HG03457 (cell line): ENCODE results near the gene DUOX2.
A peak's percentile ranks its signal among the peaks of the same experiment; 100 is the strongest.
"Not testable (repeated sequence)": the region's sequence is repeated elsewhere in the genome, so short reads cannot be mapped to it uniquely, and the experiment has no call there.

Source experiments
- ATAC-seq: cut with Tn5 transposase; IDR thresholded peaks from one replicate; pipeline ENCODE4 v1.9.1; 2021; ENCODE audit warnings: moderate number of reproducible peaks; ENCODE audit not compliant: unreplicated experiment

DUOX2 gene

DNA sequence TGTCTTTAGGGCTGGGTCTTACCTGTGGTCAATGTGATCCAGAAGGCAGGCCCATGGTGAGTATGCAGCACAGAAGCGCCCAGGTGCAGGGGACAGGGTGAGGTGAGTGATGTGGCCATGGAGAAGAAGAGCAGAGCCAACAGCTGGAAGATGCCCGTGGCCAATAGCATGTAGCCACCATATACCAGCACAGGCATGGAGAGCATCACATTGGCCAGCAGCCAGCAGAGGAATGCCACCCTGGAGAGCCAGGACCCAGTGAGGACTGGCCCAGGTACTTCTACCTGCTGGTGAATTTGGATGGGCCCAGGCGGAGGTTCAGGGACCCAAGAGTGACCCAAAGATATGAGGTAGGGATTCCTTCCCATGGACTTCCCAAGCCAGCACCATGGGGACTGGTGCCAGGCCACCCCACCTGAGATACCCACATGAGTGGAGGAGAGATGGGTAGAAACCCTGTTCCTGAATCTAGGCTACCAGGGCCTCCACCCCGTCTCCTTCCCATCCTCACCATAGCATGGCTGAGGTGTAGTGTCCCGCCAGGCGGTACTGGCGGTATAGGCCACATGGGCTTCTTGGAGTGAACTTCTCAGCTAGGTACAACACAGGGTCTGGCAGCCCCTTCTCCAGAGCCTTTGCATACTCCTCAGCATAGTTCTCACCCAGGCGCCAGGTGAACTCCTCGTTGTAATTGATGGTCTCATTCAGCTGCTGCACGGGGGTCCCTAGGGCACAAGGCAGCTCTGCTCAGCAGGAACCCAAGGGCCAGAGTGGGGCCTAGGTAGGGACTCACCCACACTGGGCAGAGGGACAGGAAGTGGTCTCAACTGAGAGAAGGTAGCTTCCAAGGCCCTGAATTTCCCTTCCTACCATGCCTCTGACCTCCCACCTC lies 6.4 kb upstream of the DUOX2 start:
- no peak for ATAC-seq

DNA sequence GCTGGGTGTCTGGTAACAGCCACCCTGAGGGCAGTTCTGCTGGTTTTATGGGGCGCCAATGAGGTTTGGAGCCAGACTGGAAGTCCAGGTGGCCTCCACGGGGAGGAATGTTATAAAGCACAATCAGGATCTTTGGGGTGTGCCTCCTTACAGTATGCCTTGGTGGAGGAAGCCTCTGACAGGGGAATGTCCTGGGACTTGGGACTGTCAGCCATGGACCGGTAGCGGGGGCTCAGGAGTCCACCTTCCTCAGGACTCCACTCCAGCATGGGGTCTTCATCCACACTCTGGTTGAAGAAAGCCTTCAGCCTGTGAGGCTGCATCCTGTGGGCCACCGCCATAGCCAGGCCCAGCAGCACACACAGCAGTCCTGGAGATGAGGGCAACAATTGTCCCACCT lies 5.0 kb upstream of the DUOX2 start:
- ATAC-seq, result no peak

DNA sequence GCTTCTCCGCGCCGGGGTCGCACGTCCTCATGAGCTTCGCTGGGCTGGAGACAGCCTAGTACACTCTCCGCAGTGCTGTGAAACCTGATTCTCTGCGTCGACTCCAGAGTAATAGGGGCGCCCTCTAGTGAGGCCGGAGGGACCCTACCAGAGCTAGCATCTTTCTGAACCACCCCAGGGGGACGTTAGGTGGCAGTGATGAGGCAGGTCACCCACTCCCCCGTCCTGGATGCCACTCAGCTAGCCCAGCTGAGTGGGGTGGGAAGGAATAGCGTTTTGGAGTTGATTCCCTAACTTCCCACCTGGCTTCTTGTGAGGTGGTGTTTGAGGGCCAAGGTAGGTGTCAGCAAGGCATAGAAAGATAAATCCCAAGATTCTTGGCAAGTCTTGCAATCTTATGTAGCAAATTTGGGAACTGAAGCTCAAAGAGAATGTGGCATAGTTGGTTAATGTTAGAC lies 4.2 kb upstream of the DUOX2 start:
- peak; percentile 84 for ATAC-seq

DNA sequence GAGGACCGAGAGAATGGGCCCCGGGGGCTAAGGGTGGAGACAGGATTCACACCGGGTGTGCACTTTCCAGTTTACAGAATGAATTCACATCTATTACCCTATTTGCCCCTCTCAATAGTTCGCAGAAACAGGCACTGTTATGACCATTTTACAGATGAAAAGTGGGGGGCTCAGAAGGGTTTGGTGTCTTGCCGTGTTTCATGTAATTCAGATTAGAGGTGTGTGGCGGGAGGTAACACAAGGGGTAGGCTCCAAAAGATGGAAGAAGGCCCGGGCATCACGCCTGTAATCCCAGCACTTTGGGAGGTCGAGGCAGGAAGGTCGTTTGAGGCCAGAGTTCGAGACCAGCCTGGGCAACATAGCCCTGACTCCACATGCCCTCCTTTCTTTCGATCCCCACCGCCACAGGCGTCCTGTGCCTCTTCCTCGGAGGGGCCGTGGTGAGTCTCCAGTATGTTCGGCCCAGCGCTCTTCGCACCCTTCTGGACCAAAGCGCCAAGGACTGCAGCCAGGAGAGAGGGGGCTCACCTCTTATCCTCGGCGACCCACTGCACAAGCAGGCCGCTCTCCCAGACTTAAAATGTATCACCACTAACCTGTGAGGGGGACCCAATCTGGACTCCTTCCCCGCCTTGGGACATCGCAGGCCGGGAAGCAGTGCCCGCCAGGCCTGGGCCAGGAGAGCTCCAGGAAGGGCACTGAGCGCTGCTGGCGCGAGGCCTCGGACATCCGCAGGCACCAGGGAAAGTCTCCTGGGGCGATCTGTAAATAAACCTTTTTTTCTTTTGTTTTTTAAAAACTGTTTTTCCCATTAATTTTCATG lies 3.5 kb upstream of the DUOX2 start:
- no peak for ATAC-seq

DNA sequence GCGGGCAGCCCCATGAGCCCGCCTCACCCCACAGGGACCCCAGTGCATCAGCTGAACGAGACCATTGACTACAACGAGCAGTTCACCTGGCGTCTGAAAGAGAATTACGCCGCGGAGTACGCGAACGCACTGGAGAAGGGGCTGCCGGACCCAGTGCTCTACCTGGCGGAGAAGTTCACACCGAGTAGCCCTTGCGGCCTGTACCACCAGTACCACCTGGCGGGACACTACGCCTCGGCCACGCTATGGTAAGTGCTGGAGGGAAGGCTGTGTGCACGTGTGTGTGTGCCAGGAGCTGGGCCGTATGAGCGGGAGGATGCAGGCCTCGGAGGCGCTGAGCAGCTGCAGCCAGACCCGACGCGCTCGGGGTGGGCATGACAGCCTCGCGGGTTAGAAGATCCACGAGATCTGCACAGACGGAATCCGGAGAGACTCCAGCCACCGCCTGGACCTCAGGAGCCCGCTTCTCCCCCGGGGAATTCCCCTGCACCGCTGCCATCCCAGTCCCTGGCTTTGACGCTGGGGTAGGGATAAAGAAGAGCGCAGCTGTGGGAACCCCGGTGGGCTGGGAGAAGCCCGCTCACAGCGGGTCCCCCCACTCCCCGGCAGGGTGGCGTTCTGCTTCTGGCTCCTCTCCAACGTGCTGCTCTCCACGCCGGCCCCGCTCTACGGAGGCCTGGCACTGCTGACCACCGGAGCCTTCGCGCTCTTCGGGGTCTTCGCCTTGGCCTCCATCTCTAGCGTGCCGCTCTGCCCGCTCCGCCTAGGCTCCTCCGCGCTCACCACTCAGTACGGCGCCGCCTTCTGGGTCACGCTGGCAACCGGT lies 2.7 kb upstream of the DUOX2 start:
- no peak for ATAC-seq

DNA sequence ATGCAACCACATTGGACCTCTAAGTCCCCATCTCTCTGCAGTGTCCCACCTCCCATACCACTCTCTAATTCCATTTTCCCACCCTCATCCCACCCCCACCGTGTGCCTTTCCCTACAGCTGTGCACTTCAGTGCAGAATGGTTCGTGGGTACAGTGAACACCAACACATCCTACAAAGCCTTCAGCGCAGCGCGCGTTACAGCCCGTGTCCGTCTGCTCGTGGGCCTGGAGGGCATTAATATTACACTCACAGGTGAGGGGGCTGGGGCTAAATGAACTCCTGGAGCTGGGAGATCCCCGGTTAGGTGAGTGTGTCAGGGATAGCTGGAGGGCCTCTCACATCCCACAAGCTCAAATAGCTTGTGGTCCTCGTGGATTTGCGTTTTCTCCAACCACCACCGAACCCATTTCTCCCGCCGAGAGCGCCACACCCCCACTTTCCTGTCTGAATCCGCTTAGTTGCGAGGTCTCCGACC lies 2.1 kb upstream of the DUOX2 start:
- ATAC-seq, result no peak

DNA sequence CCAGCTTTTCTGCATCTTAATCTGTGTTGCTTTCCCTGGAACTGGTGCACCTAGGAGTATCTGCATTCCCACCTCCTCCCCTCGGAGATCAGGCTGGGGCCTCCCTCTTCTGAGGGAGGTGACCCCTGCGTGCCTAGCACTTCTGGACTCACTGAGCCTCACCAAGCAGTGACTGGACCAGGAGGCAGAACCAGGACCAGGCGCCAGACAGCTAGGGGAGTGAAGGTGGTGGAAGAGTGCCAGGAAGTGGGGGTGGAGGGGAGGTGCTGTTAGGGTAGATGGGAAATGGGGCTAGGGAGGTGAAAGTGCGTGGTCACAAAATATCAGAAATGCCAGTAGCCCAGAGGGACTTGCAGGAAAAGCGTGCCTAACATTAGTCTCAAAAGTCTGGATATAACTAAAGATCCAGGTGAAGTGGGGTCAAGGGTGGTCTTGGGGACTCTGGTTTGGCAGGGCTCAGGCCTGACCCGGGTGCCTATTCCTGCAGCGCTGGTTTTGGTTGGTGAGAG lies 1.4 kb upstream of the DUOX2 start:
- ATAC-seq, result no peak

DNA sequence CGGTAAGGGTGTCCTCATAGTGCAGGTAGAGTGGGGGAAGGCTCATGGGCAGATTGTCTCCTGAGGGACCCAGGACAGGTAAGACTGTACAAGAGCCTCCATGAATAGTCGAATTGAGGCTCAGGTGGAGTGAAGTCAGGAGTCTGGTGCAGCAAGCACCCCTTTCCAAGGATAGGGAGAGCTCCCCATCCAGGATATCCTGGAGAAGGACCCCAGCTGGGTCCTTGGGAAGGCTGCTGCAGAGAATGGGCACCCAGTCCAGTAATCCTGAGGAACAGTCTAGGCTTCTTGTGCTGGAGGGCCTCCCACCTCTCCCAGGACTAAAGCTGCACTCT lies 746 bp upstream of the DUOX2 start:
- no peak for ATAC-seq

DNA sequence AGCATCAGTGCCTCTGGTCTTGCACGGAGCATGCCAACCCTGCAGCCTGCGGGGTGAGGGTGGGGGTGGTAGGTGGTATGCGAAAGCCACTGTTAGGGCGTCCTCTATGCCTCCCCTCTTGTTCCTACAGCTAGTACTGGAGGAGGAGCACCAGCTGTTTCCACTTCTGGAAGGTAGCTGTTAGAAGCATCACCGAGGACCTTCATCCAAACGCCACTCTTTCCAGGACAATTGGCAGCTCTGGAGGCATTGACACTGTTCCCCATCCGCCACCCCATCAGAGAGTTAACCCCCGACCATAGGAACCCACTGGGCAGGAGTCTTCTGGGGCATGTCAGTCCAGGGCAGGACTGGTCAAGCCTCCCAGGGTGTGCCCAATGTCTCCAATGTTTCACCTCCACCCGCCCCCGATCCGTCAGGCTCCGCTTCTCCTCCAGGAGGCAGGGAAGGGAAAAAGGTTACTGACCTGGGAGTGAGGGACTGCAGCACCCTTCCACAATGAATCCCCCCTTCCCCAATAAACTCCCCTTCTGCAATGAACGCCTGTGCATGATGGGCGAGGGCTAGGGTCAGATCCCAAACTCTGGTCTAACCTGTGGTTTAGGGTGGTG lies 487 bp downstream of the DUOX2 start:
- no peak for ATAC-seq

DNA sequence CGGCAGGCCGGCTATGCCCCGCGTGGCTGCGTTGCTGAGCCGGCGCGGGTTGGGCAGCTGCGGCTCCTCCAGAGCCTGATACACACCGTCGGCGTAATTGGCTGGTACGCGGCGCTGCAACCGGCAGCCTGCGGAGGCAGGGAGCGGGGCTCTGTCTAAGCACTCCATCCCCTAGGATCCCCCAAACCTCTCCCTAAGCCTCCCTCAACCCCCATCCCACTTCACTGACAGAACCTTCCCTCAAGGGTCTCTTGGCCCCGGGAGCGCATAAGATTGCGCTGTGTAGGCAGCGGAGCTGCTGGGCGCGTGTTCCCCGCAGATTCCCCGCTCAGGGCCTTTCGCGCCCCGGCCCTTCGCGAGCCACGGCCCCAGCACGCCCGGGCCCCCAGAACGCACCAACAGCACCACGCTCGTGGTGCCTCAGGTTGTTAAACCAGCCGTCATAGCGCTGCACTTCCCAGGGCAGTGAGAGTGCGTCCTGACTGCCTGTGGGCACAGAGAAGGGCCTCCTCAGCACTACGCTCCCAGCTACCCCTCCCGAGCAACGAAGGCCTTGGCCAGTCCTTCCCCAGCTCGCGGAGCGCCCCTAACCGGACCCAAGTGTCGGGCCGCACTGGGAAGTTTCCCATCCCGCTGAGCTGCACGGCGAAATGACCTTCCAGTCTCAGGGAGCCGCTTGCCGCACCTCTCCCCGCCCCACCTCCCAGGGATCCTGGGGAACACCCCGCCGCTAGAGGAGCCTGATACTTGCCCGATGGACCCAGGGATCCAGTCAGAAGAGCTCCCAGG lies 1.2 kb downstream of the DUOX2 start:
- no peak for ATAC-seq

DNA sequence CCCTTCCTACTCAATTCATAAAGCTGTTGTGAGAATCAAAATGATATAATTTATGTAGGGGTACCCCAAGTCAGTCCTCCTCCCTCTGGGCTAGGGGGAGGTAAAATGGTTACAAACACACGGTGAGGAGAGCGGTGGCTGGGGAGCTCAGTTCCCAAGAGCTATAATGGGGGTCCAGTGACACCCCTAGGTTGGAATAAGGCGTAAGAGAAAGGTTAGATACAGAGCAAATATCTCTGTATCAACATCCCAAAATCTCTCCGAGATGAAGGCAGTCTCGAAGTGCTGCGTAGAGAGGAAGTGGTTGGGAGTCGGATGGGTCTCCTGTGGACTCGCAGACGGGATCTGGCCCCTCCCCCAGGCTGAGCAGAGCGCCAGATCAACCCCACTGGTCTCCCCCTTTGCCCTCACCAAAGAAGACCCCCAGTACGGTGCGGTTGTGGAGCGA lies 1.8 kb downstream of the DUOX2 start:
- no peak for ATAC-seq

DNA sequence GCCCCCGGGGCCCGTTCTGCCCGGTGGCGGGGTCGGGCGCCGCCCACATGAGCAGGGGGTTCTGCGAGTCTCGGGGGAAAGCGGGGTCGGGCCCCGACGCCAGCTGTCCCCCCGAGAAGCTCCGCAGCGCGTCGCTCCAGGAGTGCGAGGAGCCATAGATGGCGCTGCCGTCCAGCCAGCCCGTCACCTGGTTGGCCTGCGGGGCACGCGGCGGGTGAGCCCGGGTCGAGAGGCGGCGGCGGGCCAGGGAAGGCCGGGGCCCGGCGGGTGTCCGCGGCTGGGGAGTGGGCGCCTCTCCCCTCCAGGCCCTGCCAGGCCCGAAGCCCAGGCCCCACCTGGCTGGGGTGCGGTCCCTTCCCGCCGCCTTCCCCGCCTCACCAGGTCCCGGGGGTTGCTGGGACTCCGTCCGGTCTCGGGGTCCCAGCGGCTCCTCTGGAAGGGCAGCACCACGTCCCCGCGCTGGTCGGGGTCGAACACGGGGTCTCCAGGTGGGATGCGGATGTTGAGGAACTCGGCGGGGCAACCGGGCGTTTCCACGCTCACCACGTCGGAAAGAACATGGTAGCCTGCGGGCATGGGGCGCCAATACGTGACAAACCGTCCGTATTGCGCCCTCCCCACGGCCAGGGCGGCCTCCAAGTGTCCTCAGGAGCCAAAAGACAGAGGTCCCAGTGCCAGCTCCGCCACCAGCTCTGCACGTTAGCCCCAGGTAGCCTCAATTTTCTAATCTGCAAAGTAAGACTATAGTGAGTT lies 2.4 kb downstream of the DUOX2 start:
- ATAC-seq, result no peak

DNA sequence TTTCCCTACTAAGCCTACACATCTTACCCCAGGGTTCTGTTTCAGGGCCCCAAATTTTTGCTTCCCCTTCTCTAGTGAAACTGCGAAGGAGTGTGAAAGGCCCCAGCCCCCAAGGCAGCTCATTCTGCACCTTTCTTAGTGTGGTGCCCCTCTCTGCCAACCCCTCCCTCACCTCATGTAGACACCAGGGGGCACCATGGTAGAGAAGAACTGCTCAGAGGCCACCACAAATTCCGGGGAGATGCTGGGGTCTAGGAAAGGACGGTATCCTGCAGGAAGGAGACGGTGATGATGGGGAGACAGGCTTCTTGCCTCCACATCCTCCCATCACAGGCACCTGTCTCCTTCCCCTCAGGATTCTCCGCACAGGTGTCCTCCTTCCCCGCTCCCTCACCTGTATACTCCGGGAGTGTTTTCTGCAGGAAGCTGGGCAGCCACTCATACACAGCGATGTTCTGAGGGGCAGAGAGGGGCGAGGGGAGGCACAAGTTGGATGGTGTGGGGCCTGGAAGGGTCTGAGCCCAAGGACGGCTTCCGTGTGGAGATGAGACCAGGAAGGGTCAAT lies 3.6 kb downstream of the DUOX2 start:
- no peak for ATAC-seq

DNA sequence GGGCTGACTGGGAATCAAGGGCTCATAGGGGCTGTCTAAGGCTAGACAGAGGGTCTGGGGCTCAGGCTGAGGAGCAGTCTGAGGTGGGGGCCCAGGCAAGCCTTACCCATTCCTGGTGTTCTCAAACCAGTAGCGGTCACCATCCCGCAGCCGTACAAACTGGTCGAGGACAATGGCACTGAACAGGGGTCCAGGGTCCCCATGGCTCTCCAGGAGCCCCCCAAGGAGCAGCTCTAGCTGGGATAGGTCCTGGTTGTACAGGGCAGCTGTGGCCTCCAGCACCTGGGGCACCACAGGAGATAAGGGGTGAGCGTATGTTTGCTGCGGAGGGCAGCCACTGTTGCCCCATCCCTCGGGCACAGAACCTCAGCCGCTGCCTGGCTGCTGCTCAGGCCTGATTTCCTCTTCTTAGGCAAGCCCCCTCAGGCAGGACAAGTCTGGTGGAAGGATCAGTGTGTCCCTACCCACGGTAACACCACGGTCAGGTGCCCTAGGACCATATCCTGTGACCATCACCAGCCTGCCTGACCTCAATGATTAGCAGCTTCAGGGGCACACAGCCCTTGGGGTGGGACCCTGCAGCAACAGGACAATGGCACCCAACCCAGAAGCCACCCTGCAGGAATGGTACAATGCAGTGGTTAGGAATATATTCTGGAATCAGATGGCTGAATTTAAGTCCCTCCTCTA lies 5.9 kb downstream of the DUOX2 start:
- no peak for ATAC-seq

DNA sequence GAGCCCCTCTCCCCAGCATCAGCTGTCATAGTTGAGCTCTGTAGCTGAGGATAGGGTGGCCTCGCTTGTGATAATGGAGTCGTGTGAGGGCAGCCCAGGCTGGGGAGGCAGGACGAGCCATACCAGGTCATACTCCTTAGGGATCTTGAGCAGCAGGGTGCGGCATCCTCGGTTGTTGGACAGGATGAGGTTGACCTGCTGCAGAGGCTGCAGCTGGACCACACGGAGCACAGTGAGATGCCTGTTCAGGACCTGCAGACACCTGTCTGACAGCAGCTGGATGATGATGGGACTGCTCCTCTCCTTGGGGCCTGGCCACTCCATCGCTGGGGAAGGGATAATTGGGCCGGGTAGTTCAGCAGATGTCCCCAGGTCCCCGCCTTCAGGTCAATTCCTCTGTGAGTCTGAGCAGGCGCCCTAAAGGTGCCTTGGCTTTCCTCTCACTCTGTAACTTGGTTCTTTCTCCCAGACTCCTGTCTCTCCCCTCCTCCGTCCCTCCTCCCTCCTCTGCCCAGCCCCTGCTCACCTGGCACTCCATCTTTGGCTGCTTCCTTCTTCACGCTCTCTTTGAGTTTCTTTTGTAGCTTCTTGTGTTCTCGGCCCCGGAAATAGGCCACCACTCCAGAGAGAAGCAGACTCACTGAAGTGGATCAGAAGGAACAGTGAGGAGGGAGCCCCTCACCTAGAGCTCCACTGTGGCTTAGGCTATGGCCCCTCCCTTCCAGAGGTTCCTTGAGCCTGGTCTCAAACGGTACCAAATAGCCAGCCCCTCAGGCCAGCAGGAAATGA lies 7.8 kb downstream of the DUOX2 start:
- no peak for ATAC-seq

DNA sequence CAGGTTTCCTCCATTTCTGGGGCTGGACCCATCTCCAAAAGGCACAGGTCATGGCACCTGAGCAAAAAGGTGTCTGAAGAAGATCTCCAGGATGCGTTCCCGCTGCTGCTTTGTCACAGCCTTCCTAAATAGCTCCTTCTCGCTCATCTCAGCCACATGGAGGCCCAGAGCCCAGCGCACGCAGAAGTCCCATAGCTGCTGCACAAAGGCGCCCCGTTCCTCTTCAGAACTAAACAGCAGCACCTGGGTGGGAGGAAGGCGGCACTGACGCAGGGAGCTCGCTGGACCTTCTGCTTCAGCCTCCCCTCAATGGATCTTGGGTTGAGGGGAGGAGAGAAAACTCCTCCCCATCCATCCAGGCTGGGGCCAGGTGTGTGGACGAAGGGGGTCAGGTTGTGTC lies 8.4 kb downstream of the DUOX2 start:
- no peak for ATAC-seq

DNA sequence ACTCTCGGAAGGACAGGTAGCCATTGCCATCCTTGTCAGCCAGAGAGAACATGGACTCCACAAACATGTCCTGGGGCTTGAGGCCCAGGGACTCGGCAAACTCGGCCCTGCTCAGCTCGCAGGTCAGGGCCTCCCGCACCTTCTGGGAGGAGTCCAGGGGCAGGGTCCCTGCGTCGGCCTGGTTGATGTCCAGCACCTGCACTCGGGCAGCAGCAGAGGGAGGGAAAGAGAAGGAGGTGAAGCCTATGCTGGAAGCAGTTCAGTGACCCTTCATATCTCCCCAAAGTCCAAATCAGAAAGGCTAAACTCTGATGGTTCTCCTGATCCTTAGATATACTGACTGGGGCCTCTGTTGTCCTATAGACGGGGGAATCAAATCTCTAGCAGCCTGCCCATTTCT lies 9.8 kb downstream of the DUOX2 start:
- ATAC-seq, result not testable (repeated sequence)
